Measurements from ENCODE around the gene RAD51B. TPM values are rescaled to one million over a fixed set of nuclear protein-coding genes. Genes with fewer than 3 reads are reported as not detected.

Gene RAD51B
- total RNA-seq, 1 experiment from 2014 or later: 10.8 TPM

- TF ChIP-seq EZH2phosphoT487 (IDR thresholded peaks at IDR 0.05; ENCODE audit: borderline replicate concordance, low read length) (no peak), EZH2 (IDR thresholded peaks at IDR 0.05; ENCODE audit: low read length, unreplicated experiment) (no peak), CTCF (conservative IDR thresholded peaks at IDR 0.05; ENCODE audit: low read depth, low read length) (no peak)
- ATAC-seq (no peak), DNase-seq (no peak)
- Histone ChIP-seq H3K9ac (ENCODE audit: low read length) (no peak overlapping the region), H3K4me3 (ENCODE audit: low read length) (no peak overlapping the region), H3K27ac (ENCODE audit: low read length) (no peak overlapping the region), H3K9me2 (replicated peaks; ENCODE audit: low read length) (no peaks in the 10 kb centered on the region), H3K4me1 (ENCODE audit: insufficient read depth, low read length) (peaks cover 39% of the 10 kb centered on the region), H3K27me3 (ENCODE audit: low read length) (no peaks in the 10 kb centered on the region), H3F3A (ENCODE audit: low read length, unreplicated experiment) (peaks cover 6% of the 10 kb centered on the region), H3K79me2 (ENCODE audit: low read length) (no peaks in the 10 kb centered on the region), H3K36me3 (ENCODE audit: low read depth, low read length) (no peaks in the 10 kb centered on the region), H2AFZ (ENCODE audit: low read length) (no peak overlapping the region), H3K9me3 (ENCODE audit: low read length) (no peaks in the 10 kb centered on the region), H3K4me2 (ENCODE audit: low read length) (no peak overlapping the region), H4K20me1 (ENCODE audit: low read length) (no peaks in the 10 kb centered on the region)
- intact Hi-C loops (cut with micrococcal nuclease): no loop called here
- BruUV-seq (replicated peaks): no TSS peak
- CTCF ChIA-PET: no interaction called here
- POLR2A ChIA-PET (ENCODE audit: unreplicated experiment): no interaction called here
Observed at GRCh38 chr14:68135028-68135427, 315.4 kb downstream of the RAD51B start.

- Histone ChIP-seq H4K20me1 (ENCODE audit: low read length) (no peaks in the 10 kb centered on the region), H3F3A (ENCODE audit: low read length, unreplicated experiment) (peaks cover 8% of the 10 kb centered on the region), H3K4me3 (ENCODE audit: low read length) (no peak overlapping the region), H3K9me3 (ENCODE audit: low read length) (no peaks in the 10 kb centered on the region), H3K79me2 (ENCODE audit: low read length) (no peaks in the 10 kb centered on the region), H3K9ac (ENCODE audit: low read length) (no peak overlapping the region), H3K4me1 (ENCODE audit: insufficient read depth, low read length) (peaks cover 42% of the 10 kb centered on the region), H3K4me2 (ENCODE audit: low read length) (no peak overlapping the region), H3K36me3 (ENCODE audit: low read depth, low read length) (no peaks in the 10 kb centered on the region), H3K27me3 (ENCODE audit: low read length) (no peaks in the 10 kb centered on the region), H2AFZ (ENCODE audit: low read length) (no peak overlapping the region), H3K27ac (ENCODE audit: low read length) (no peak overlapping the region), H3K9me2 (replicated peaks; ENCODE audit: low read length) (no peaks in the 10 kb centered on the region)
- intact Hi-C loops (cut with micrococcal nuclease): no loop called here
- POLR2A ChIA-PET (ENCODE audit: unreplicated experiment): no interaction called here
- DNase-seq (no peak), ATAC-seq (no peak)
- CTCF ChIA-PET: no interaction called here
- no peak for TF ChIP-seq EZH2phosphoT487 (IDR thresholded peaks at IDR 0.05; ENCODE audit: borderline replicate concordance, low read length)
- no peak for TF ChIP-seq CTCF (conservative IDR thresholded peaks at IDR 0.05; ENCODE audit: low read depth, low read length)
- TF ChIP-seq EZH2 (IDR thresholded peaks at IDR 0.05; ENCODE audit: low read length, unreplicated experiment): no peak
- no TSS peak for BruUV-seq (replicated peaks)
Observed at GRCh38 chr14:68135566-68135965, 316.0 kb downstream of the RAD51B start.

GRCh38 chr14:68137704-68138619, 318.4 kb downstream of the RAD51B start:
- Histone ChIP-seq H3K9me3 (ENCODE audit: low read length) (no peaks in the 10 kb centered on the region), H3K4me3 (ENCODE audit: low read length) (no peak overlapping the region), H3K79me2 (ENCODE audit: low read length) (no peaks in the 10 kb centered on the region), H2AFZ (ENCODE audit: low read length) (peak overlapping the region; percentile 32; the same call in 1 of the 2 replicates), H3K36me3 (ENCODE audit: low read depth, low read length) (no peaks in the 10 kb centered on the region), H3F3A (ENCODE audit: low read length, unreplicated experiment) (peaks cover 13% of the 10 kb centered on the region), H3K4me1 (ENCODE audit: insufficient read depth, low read length) (peaks cover 60% of the 10 kb centered on the region), H3K4me2 (ENCODE audit: low read length) (peak overlapping the region; percentile 62), H3K9me2 (replicated peaks; ENCODE audit: low read length) (no peaks in the 10 kb centered on the region), H3K27me3 (ENCODE audit: low read length) (no peaks in the 10 kb centered on the region), H3K9ac (ENCODE audit: low read length) (peak overlapping the region; percentile 68), H4K20me1 (ENCODE audit: low read length) (no peaks in the 10 kb centered on the region), H3K27ac (ENCODE audit: low read length) (peak overlapping the region; percentile 93)
- CTCF ChIA-PET: no interaction called here
- peak; percentile 85 for ATAC-seq
- intact Hi-C loops (cut with micrococcal nuclease): no loop called here
- TF ChIP-seq CTCF (conservative IDR thresholded peaks at IDR 0.05; ENCODE audit: low read depth, low read length): no peak
- TSS peak; percentile 54 for BruUV-seq (replicated peaks)
- POLR2A ChIA-PET (ENCODE audit: unreplicated experiment): interaction anchor here (0.6 to 0.8 kb wide), 3 partner anchors 9 to 689 kb away, joined by 3 to 4 read pairs (median 4); no protein-coding TSS in a partner anchor
- peak; percentile 98 for DNase-seq

Data from PC-3 (cell line).